Ishikawa (cell line): ENCODE measurements around the gene ADGB.

Experiments
- CEBPB ChIP-seq: IDR thresholded peaks from 2 replicates; pipeline ENCODE4 v1.6.1; 2012
- CREB1 ChIP-seq: IDR thresholded peaks from 2 replicates; pipeline ENCODE4 v1.6.1; 2012; ENCODE audit warnings: low read depth
- EGR1 ChIP-seq: IDR thresholded peaks from 2 replicates; pipeline ENCODE4 v1.6.1; 2012
- EP300 ChIP-seq: IDR thresholded peaks from 2 replicates; pipeline ENCODE4 v1.6.1; 2012; ENCODE audit warnings: borderline replicate concordance
- FOXM1 ChIP-seq: IDR thresholded peaks from 2 replicates; pipeline ENCODE4 v1.6.1; 2012; ENCODE audit warnings: low read depth, borderline replicate concordance
- MAX ChIP-seq: IDR thresholded peaks from 2 replicates; pipeline ENCODE4 v1.6.1; 2012
- NFIC ChIP-seq: IDR thresholded peaks from 2 replicates; pipeline ENCODE4 v1.6.1; 2012
- RAD21 ChIP-seq: IDR thresholded peaks from 2 replicates; pipeline ENCODE4 v1.6.1; 2012; ENCODE audit warnings: low read depth
- REST ChIP-seq: IDR thresholded peaks from 2 replicates; pipeline ENCODE4 v1.6.1; 2012; ENCODE audit warnings: low read depth, mild to moderate bottlenecking
- TAF1 ChIP-seq: IDR thresholded peaks from 2 replicates; pipeline ENCODE4 v1.6.1; 2012; ENCODE audit warnings: low read depth, mild to moderate bottlenecking
- TCF12 ChIP-seq: IDR thresholded peaks from 2 replicates; pipeline ENCODE4 v1.6.1; 2012; ENCODE audit warnings: low read depth
- TEAD4 ChIP-seq: IDR thresholded peaks from 2 replicates; pipeline ENCODE4 v1.6.1; 2012
- USF1 ChIP-seq: IDR thresholded peaks from 2 replicates; pipeline ENCODE4 v1.6.1; 2012
- YY1 ChIP-seq: IDR thresholded peaks from 2 replicates; pipeline ENCODE4 v1.6.1; 2012; ENCODE audit warnings: low read depth
- ZBTB7A ChIP-seq: IDR thresholded peaks from 2 replicates; pipeline ENCODE4 v1.6.1; 2012; ENCODE audit warnings: low read depth

The ADGB gene

GRCh38 chr6:146753306-146753705 is 154.5 kb downstream of the ADGB start:
- TF ChIP-seq ZBTB7A (no peak), NFIC (no peak), MAX (no peak), REST (no peak)

GRCh38 chr6:146767632-146768031 is 168.9 kb downstream of the ADGB start:
- TF ChIP-seq TEAD4 (no peak), RAD21 (no peak), FOXM1 (no peak), CEBPB (no peak), ZBTB7A (no peak), EP300 (no peak), EGR1 (no peak), CREB1 (no peak), USF1 (no peak), REST (no peak), TCF12 (no peak), YY1 (no peak)

GRCh38 chr6:146768722-146769121 is 169.9 kb downstream of the ADGB start:
- TF ChIP-seq USF1, result no peak
- TF ChIP-seq EGR1, result no peak
- TF ChIP-seq TEAD4, result no peak
- no peak for TF ChIP-seq RAD21
- TF ChIP-seq TAF1, result no peak

GRCh38 chr6:146770275-146770964 is 171.6 kb downstream of the ADGB start:
- no peak for TF ChIP-seq RAD21
- no peak for TF ChIP-seq REST
- TF ChIP-seq EGR1, result no peak
- TF ChIP-seq TAF1, result no peak
- no peak for TF ChIP-seq NFIC
- TF ChIP-seq TEAD4, result no peak

GRCh38 chr6:146770965-146771735 is 172.4 kb downstream of the ADGB start:
- TF ChIP-seq CREB1 (no peak), EP300 (no peak)
